OCI-LY7 (cell line): Measurements from ENCODE around the gene SRGAP1.

Experiments used
- CTCF ChIP-seq: fragments of 200-600 bp; sonication (generic); conservative IDR thresholded peaks from 2 replicates; pipeline ENCODE4 v1.5.1; 2014; ENCODE audit warnings: mild to moderate bottlenecking, antibody characterized with exemption, low read length, moderate library complexity, mixed read lengths
- EZH2phosphoT487 ChIP-seq: fragments of 200-600 bp; sonication (generic); IDR thresholded peaks from 2 replicates; pipeline ENCODE4 v1.6.1; 2018; ENCODE audit warnings: low read depth, borderline replicate concordance, mild to moderate bottlenecking, mixed run types, antibody characterized with exemption, low read length, moderate library complexity, mixed read lengths

DNA sequence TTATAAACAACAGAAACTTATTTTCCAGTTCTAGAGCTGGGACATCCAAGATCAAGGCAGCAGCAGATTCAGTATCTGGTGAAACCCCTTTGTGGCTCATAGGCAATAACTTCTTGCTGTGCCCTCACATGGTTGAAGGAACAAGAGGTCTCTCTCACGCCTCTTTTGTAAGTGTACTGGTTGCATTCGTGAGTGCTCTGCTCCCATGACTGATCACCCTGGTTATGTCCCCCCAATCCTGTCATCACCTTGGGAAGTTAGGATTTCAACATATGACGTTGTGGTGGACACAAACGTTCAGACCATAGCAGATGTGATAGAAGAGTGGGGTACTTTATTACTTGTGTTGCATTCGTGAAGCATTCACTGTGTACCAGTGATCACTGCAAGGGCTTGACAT lies 184.0 kb downstream of the SRGAP1 start:
- TF ChIP-seq CTCF (no peak), EZH2phosphoT487 (no peak)
